H9 (cell line): ENCODE measurements around the gene ZSWIM6. TPM values are rescaled to one million over a fixed set of nuclear protein-coding genes. Genes with fewer than 3 reads are reported as not detected.
A peak's percentile ranks its signal among the peaks of the same experiment; 100 is the strongest.

Experiments
- DNase-seq: peaks from one replicate; pipeline ENCODE4 v3.0.0-alpha.2; 2017
- H2AFZ ChIP-seq: one replicate; pipeline ENCODE4 v1.6.1; 2013; ENCODE audit warnings: mild to moderate bottlenecking, low read length, control low read depth, moderate library complexity
- H2AK5ac ChIP-seq: 2 replicates; pipeline ENCODE4 v1.6.1; 2013; ENCODE audit warnings: low read length, control low read depth, mixed read lengths; ENCODE audit not compliant: insufficient read length
- H2BK120ac ChIP-seq: one replicate; pipeline ENCODE4 v1.6.1; 2013; ENCODE audit warnings: low read depth, mild to moderate bottlenecking, low read length, control low read depth, inconsistent platforms; ENCODE audit not compliant: poor library complexity, severe bottlenecking
- H2BK12ac ChIP-seq: 2 replicates; pipeline ENCODE4 v1.6.1; 2013; ENCODE audit warnings: low read length, control low read depth, mixed read lengths, low read depth; ENCODE audit not compliant: insufficient read length
- H2BK15ac ChIP-seq: 2 replicates; pipeline ENCODE4 v1.6.1; 2013; ENCODE audit warnings: low read depth, low read length, control low read depth
- H2BK20ac ChIP-seq: one replicate; pipeline ENCODE4 v1.6.1; 2013; ENCODE audit warnings: low read depth, mild to moderate bottlenecking, low read length, control low read depth, inconsistent platforms; ENCODE audit not compliant: poor library complexity, severe bottlenecking
- H2BK5ac ChIP-seq: 2 replicates; pipeline ENCODE4 v1.6.1; 2013; ENCODE audit warnings: low read length, control low read depth, mixed read lengths; ENCODE audit not compliant: insufficient read length
- H3K14ac ChIP-seq: 2 replicates; pipeline ENCODE4 v1.6.1; 2013; ENCODE audit warnings: low read length, control low read depth; ENCODE audit not compliant: insufficient read depth
- H3K18ac ChIP-seq: 2 replicates; pipeline ENCODE4 v1.6.1; 2013; ENCODE audit warnings: low read depth, mild to moderate bottlenecking, mixed read lengths, low read length, control low read depth; ENCODE audit not compliant: insufficient read length
- H3K23ac ChIP-seq: 2 replicates; pipeline ENCODE4 v1.6.1; 2013; ENCODE audit warnings: low read length, control low read depth, mixed read lengths, low read depth; ENCODE audit not compliant: insufficient read length
- H3K23me2 ChIP-seq: 2 replicates; pipeline ENCODE4 v1.6.1; 2013; ENCODE audit warnings: low read depth, mild to moderate bottlenecking, mixed read lengths, low read length, control low read depth; ENCODE audit not compliant: insufficient read length, poor library complexity, severe bottlenecking
- H3K27ac ChIP-seq: 2 replicates; pipeline ENCODE4 v1.5.1; 2013; ENCODE audit warnings: low read length, control low read depth, mixed read lengths, low read depth; ENCODE audit not compliant: insufficient read length
- H3K27me3 ChIP-seq: 2 replicates; pipeline ENCODE4 v1.6.1; 2013; ENCODE audit warnings: low read length, control low read depth, inconsistent platforms; ENCODE audit not compliant: insufficient read depth
- H3K4ac ChIP-seq: 2 replicates; pipeline ENCODE4 v1.6.1; 2013; ENCODE audit warnings: low read depth, mild to moderate bottlenecking, control low read depth, inconsistent platforms, low read length, moderate library complexity
- H3K4me1 ChIP-seq: 2 replicates; pipeline ENCODE4 v1.6.1; 2013; ENCODE audit warnings: low read length, control low read depth, inconsistent platforms; ENCODE audit not compliant: insufficient read depth
- H3K4me2 ChIP-seq: 2 replicates; pipeline ENCODE4 v1.6.1; 2013; ENCODE audit warnings: low read length, control low read depth, mixed read lengths; ENCODE audit not compliant: insufficient read length, insufficient read depth
- H3K56ac ChIP-seq: 2 replicates; pipeline ENCODE4 v1.6.1; 2013; ENCODE audit warnings: low read depth, mild to moderate bottlenecking, mixed read lengths, low read length, control low read depth; ENCODE audit not compliant: insufficient read length
- H3K79me1 ChIP-seq: 2 replicates; pipeline ENCODE4 v1.6.1; 2013; ENCODE audit warnings: low read depth, mild to moderate bottlenecking, moderate library complexity, low read length, control low read depth, inconsistent platforms; ENCODE audit not compliant: insufficient read depth, poor library complexity, severe bottlenecking
- H3K79me2 ChIP-seq: 2 replicates; pipeline ENCODE4 v1.6.1; 2013; ENCODE audit warnings: low read length, control low read depth, inconsistent platforms; ENCODE audit not compliant: insufficient read depth
- H3K9ac ChIP-seq: 2 replicates; pipeline ENCODE4 v1.6.1; 2013; ENCODE audit warnings: low read length, control low read depth, mixed read lengths; ENCODE audit not compliant: insufficient read length; ENCODE audit errors: extremely low read depth
- H3K9me3 ChIP-seq: one replicate; pipeline ENCODE4 v1.6.1; 2013; ENCODE audit warnings: low read depth, low read length, inconsistent platforms; ENCODE audit not compliant: control insufficient read depth
- H3T11ph ChIP-seq: one replicate; pipeline ENCODE4 v1.6.1; 2013; ENCODE audit warnings: mild to moderate bottlenecking, low read length, control low read depth, inconsistent platforms
- H4K20me1 ChIP-seq: one replicate; pipeline ENCODE4 v1.6.1; 2013; ENCODE audit not compliant: control insufficient read depth, insufficient read length, insufficient read depth
- H4K5ac ChIP-seq: 2 replicates; pipeline ENCODE4 v1.6.1; 2013; ENCODE audit warnings: low read depth, mild to moderate bottlenecking, mixed read lengths, low read length, control low read depth; ENCODE audit not compliant: insufficient read length
- H4K8ac ChIP-seq: replicated peaks from 2 replicates; pipeline ENCODE4 v1.6.1; 2013; ENCODE audit warnings: low read length, control low read depth, mixed read lengths, low read depth; ENCODE audit not compliant: insufficient read length
- H4K91ac ChIP-seq: 2 replicates; pipeline ENCODE4 v1.6.1; 2013; ENCODE audit warnings: low read depth, mild to moderate bottlenecking, moderate library complexity, mixed read lengths, low read length, control low read depth; ENCODE audit not compliant: insufficient read length
- H3K27ac Mint-ChIP-seq, 3 experiments: 2 replicates in 2 of 3; 3 replicates in 1 of 3; pipeline ENCODE4 v1.8.0; 2020 to 2021; ENCODE audit warnings: mixed read lengths in 3 of 3, mild to moderate bottlenecking in 1 of 3, moderate library complexity in 1 of 3
- H3K27me3 Mint-ChIP-seq: 2 replicates; pipeline ENCODE4 v1.8.0; 2021; ENCODE audit warnings: low read depth, mild to moderate bottlenecking, moderate library complexity, mixed read lengths
- H3K36me3 Mint-ChIP-seq, 3 experiments: 2 replicates in 2 of 3; 3 replicates in 1 of 3; pipeline ENCODE4 v1.8.0; 2020 to 2021; ENCODE audit warnings: low read depth in 3 of 3, mixed read lengths in 3 of 3; ENCODE audit not compliant: insufficient read depth in 1 of 3
- H3K4me1 Mint-ChIP-seq, 2 experiments: 2 replicates each; pipeline ENCODE4 v1.8.0; 2020; ENCODE audit warnings: mixed read lengths in 2 of 2
- H3K4me3 Mint-ChIP-seq, 2 experiments: 2 replicates in 1 of 2; 3 replicates in 1 of 2; pipeline ENCODE4 v1.8.0; 2020 to 2021; ENCODE audit warnings: mild to moderate bottlenecking in 2 of 2, mixed read lengths in 2 of 2, moderate library complexity in 1 of 2
- H3K9me3 Mint-ChIP-seq, 2 experiments: 2 replicates in 1 of 2; 3 replicates in 1 of 2; pipeline ENCODE4 v1.8.0; 2020; ENCODE audit warnings: mild to moderate bottlenecking in 2 of 2, mixed read lengths in 2 of 2, moderate library complexity in 1 of 2
- CTCF ChIP-seq: fragments of 200-600 bp; sonication (generic); conservative IDR thresholded peaks from 3 replicates; pipeline ENCODE4 v1.8.0; 2021; ENCODE audit warnings: antibody characterized with exemption, mild to moderate bottlenecking
- WGBS: extraction: QIAGEN DNeasy Blood & Tissue Kit; methylation state at CpG from one replicate; pipeline ENCODE4 v1.1.7; 2013; ENCODE audit warnings: missing lambda C conversion rate, low lambda C conversion rate, mixed read lengths; ENCODE audit not compliant: insufficient read length; ENCODE audit errors: extremely low coverage; 5-methylcytosine and 5-hydroxymethylcytosine counted together
- total RNA-seq: library from RNA; stranded (reverse); gene quantifications from 2 replicates; pipeline ENCODE4 v1.2.1, GENCODE V29; 2021

The ZSWIM6 gene
- total RNA-seq, 1 experiment from 2014 or later: 11.5 TPM

- no peak overlapping the region for H3K14ac ChIP-seq
- H3K4me1 ChIP-seq: peaks cover 2% of the 10 kb centered on the region; the same call in 1 of the 2 replicates
- no peak overlapping the region for H4K91ac ChIP-seq
- H3K4me1 Mint-ChIP-seq: peaks cover 5 to 7% of the 10 kb centered on the region in 2 experiments; a peak in 3 of 4 replicates
- H3K27me3 Mint-ChIP-seq: no peaks in the 10 kb centered on the region
- H2BK12ac ChIP-seq: no peak overlapping the region
- peaks cover 6% of the 10 kb centered on the region; the same call in 1 of the 2 replicates for H3K79me2 ChIP-seq
- H3K27ac ChIP-seq: no peak overlapping the region
- H2BK5ac ChIP-seq: no peak overlapping the region
- H3K4me2 ChIP-seq: no peak overlapping the region
- peaks cover 3 to 10% (median 6%) of the 10 kb centered on the region in 3 experiments; a peak in 4 of 7 replicates for H3K36me3 Mint-ChIP-seq
- no peak overlapping the region for H3K4ac ChIP-seq
- TF ChIP-seq CTCF: no peak
- H3K9me3 ChIP-seq: no peaks in the 10 kb centered on the region
- H3K18ac ChIP-seq: no peak overlapping the region
- H3K27me3 ChIP-seq: no peaks in the 10 kb centered on the region
- no peak overlapping the region for H2AFZ ChIP-seq
- no peak for DNase-seq
- no peak overlapping the region for H2AK5ac ChIP-seq
- peaks cover 0 to 10% of the 10 kb centered on the region in 2 experiments; a peak in 3 of 5 replicates for H3K9me3 Mint-ChIP-seq
- peak overlapping the region in 1 of 3 experiments; percentile 32; a peak in 1 of 7 replicates for H3K27ac Mint-ChIP-seq
- no peak overlapping the region for H2BK120ac ChIP-seq
- WGBS: no CpG with 5 or more reads among the region's 2 CpGs
- H3K79me1 ChIP-seq: peaks cover 5% of the 10 kb centered on the region
- no peaks in the 10 kb centered on the region for H4K20me1 ChIP-seq
- H4K8ac ChIP-seq: no peak overlapping the region
- H3K9ac ChIP-seq: no peak overlapping the region
- H2BK15ac ChIP-seq: no peak overlapping the region
- no peaks in the 10 kb centered on the region for H3K23me2 ChIP-seq
- no peak overlapping the region for H3K4me3 Mint-ChIP-seq
- H3K23ac ChIP-seq: no peak overlapping the region
- H3T11ph ChIP-seq: no peak overlapping the region
- no peak overlapping the region for H3K56ac ChIP-seq
- no peak overlapping the region for H4K5ac ChIP-seq
- no peak overlapping the region for H2BK20ac ChIP-seq
Observed at GRCh38 chr5:61354199-61354598, 22.1 kb downstream of the ZSWIM6 start.
